Neural crest cell (in vitro differentiated cells): ENCODE measurements around the gene CCDC149. TPM values are rescaled to one million over a fixed set of nuclear protein-coding genes. Genes with fewer than 3 reads are reported as not detected.

Experiments
- DNase-seq: peaks from one replicate; pipeline ENCODE4 v3.0.0; 2021; ENCODE audit warnings: low read depth, mixed read lengths, low spot score
- H3K27ac Mint-ChIP-seq: one replicate; pipeline ENCODE4 v1.8.0; 2021; ENCODE audit warnings: mild to moderate bottlenecking, mixed read lengths; ENCODE audit not compliant: unreplicated experiment
- H3K27me3 Mint-ChIP-seq: 2 replicates; pipeline ENCODE4 v1.8.0; 2021; ENCODE audit warnings: low read depth, mild to moderate bottlenecking, mixed read lengths
- H3K36me3 Mint-ChIP-seq: 2 replicates; pipeline ENCODE4 v1.8.0; 2021; ENCODE audit warnings: low read depth, mild to moderate bottlenecking, mixed read lengths
- H3K4me1 Mint-ChIP-seq: 2 replicates; pipeline ENCODE4 v1.8.0; 2021; ENCODE audit warnings: mixed read lengths
- H3K4me3 Mint-ChIP-seq: one replicate; pipeline ENCODE4 v1.8.0; 2021; ENCODE audit warnings: mild to moderate bottlenecking, mixed read lengths
- H3K9me3 Mint-ChIP-seq: 2 replicates; pipeline ENCODE4 v1.8.0; 2021; ENCODE audit warnings: mixed read lengths
- total RNA-seq: library from RNA; stranded (reverse); gene quantifications from 2 replicates; pipeline ENCODE4 v1.2.1, GENCODE V29; 2021
- TF ChIP-seq, protein P1 (sequence below): fragments of 200-600 bp; sonication (generic); conservative IDR thresholded peaks from 2 replicates; pipeline ENCODE4 v1.5.0; 2021; ENCODE audit warnings: antibody characterized with exemption, mild to moderate bottlenecking

CCDC149 gene
- total RNA-seq, 1 donor from 2014 or later = 11.9 TPM

DNA sequence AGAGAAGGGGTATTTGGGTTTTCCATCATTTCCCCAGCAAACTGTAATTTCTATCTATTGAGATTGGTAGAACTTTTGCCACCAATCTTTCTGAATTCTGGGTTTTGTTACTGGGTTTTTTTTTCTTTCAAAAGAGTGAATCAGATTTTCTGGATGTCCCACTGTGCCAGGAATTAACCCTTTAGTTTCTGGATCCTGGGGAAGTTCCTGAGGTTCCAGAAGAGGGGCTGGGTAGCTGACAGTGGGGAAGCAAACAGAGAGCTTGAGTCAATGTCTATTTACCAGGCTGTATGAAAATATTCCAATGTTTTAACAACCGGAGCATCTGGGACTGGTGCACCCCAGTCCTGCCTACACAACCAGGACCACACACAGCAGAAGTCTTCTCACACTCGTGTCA lies 143.3 kb downstream of the CCDC149 start:
- peaks cover 2% of the 10 kb centered on the region for H3K36me3 Mint-ChIP-seq
- peak overlapping the region; percentile 43 for H3K27ac Mint-ChIP-seq
- H3K4me3 Mint-ChIP-seq = no peak overlapping the region
- H3K27me3 Mint-ChIP-seq = no peaks in the 10 kb centered on the region
- H3K4me1 Mint-ChIP-seq = no peaks in the 10 kb centered on the region
- TF ChIP-seq, protein P1, sequence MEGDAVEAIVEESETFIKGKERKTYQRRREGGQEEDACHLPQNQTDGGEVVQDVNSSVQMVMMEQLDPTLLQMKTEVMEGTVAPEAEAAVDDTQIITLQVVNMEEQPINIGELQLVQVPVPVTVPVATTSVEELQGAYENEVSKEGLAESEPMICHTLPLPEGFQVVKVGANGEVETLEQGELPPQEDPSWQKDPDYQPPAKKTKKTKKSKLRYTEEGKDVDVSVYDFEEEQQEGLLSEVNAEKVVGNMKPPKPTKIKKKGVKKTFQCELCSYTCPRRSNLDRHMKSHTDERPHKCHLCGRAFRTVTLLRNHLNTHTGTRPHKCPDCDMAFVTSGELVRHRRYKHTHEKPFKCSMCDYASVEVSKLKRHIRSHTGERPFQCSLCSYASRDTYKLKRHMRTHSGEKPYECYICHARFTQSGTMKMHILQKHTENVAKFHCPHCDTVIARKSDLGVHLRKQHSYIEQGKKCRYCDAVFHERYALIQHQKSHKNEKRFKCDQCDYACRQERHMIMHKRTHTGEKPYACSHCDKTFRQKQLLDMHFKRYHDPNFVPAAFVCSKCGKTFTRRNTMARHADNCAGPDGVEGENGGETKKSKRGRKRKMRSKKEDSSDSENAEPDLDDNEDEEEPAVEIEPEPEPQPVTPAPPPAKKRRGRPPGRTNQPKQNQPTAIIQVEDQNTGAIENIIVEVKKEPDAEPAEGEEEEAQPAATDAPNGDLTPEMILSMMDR = no peak
- peaks cover 9% of the 10 kb centered on the region for H3K9me3 Mint-ChIP-seq
- DNase-seq = no peak

DNA sequence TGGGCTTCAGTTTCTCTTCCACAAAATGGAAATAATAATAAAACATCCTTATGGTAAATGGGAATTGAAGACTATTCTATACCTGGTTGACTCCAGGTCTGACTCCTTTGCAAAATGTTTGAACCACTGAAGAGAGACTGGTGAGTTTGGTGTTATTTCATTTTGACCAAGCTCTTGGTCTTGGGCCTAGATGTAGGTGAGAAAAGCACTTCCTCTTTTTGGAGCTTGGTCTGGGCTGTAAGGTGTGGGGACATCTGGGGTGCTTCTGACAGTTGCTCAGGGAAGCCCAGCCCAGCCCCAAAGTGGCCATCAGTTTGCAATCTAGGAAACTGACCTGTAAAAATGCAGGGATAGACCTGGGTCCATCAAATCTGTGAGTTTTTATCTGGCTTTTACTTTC lies 144.2 kb downstream of the CCDC149 start:
- Mint-ChIP-seq H3K4me3 (no peak overlapping the region), H3K4me1 (no peaks in the 10 kb centered on the region), H3K9me3 (peaks cover 9% of the 10 kb centered on the region), H3K27ac (no peak overlapping the region), H3K27me3 (no peaks in the 10 kb centered on the region), H3K36me3 (peaks cover 2% of the 10 kb centered on the region)
- no peak for DNase-seq
- TF ChIP-seq, protein P1 = no peak

DNA sequence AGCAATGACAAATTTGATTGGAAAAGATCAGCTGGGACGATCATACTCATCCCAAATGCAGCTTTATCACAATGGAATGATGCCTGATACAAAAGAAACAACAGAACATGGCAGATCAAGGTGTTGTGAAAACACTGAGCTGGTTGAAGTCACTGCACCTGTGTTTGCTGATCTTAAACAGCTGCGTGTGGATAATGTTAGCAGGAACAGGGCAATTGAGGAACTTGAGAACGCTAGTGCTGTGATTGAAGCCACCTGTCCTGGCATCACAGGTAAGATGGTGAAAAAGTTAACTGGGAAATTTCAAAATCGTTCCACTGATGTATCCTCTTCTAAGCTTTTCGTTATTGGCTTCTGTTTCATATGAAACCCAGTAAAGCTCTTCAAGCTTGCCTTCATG lies 144.8 kb downstream of the CCDC149 start:
- H3K27ac Mint-ChIP-seq = no peak overlapping the region
- no peaks in the 10 kb centered on the region for H3K27me3 Mint-ChIP-seq
- TF ChIP-seq, protein P1 = no peak
- H3K9me3 Mint-ChIP-seq = peaks cover 9% of the 10 kb centered on the region
- peaks cover 2% of the 10 kb centered on the region for H3K36me3 Mint-ChIP-seq
- no peak overlapping the region for H3K4me3 Mint-ChIP-seq
- no peak for DNase-seq
- no peaks in the 10 kb centered on the region for H3K4me1 Mint-ChIP-seq

DNA sequence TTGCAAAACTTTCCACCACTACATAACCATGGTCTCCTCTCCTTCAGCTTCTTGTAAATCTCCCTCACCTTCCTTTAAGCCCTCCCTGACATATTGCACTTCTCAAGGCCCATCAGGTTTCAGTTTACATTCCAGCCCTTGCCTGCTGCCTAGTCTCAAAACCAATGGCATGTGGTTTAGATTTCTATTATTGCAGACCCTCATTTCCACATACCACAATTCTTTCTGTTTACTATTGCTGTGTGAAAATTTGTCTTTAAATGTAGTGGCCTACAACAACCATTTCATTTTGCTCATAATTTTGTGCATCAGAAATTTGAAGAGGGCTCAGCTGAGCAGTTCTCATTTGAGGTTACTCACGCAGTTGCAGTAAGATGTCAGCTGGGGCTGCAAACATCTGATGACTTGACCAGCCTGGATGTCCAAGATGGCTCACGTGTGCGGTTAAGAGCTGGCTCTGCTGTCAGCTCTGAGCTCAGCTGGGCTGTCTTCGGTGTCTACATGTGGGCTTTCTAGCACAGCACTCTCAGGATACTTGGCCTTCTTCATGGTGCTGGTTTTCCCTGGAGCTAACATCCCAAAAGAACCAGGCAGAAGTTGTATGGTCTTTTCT lies 147.4 kb downstream of the CCDC149 start:
- Mint-ChIP-seq H3K36me3 (no peaks in the 10 kb centered on the region), H3K27me3 (no peaks in the 10 kb centered on the region), H3K27ac (no peak overlapping the region), H3K9me3 (peaks cover 4% of the 10 kb centered on the region), H3K4me1 (no peaks in the 10 kb centered on the region), H3K4me3 (no peak overlapping the region)
- TF ChIP-seq, protein P1 = no peak
- no peak for DNase-seq

DNA sequence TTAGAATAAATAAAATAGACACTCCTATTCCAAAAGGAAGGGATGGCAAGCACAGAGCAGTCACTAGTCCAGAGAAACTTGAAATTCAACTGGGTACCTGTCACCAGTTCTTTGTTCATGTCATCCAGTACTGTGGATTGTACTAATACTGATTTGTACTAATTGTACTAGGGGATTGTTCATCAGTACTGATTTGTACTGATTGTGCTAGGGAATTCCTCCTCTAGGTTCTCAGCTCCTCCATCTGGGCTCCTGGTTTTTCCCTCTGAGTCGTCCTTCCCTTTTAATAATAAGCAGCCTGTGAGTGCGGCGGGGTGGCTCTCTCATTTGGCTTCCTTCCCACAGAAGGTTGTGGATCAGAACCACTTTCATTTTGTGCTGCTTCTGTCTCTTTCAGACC lies 148.5 kb downstream of the CCDC149 start:
- no peaks in the 10 kb centered on the region for H3K27me3 Mint-ChIP-seq

More for the DNA sequence above, 148.5 kb downstream of the CCDC149 start:
- no peak overlapping the region for H3K27ac Mint-ChIP-seq
- no peak for DNase-seq
- H3K4me3 Mint-ChIP-seq = no peak overlapping the region
- no peaks in the 10 kb centered on the region for H3K4me1 Mint-ChIP-seq
- H3K9me3 Mint-ChIP-seq = peaks cover 4% of the 10 kb centered on the region
- TF ChIP-seq, protein P1 = no peak
- no peaks in the 10 kb centered on the region for H3K36me3 Mint-ChIP-seq
